Esophagus muscularis mucosa (tissue), 4 donors: Measurements from ENCODE around the gene MB21D2. TPM values are rescaled to one million over a fixed set of nuclear protein-coding genes. Genes with fewer than 3 reads are reported as not detected.

Source experiments
- DNase-seq: peaks from one replicate; pipeline ENCODE4 v3.0.0-alpha.2; 2017; ENCODE audit errors: extremely low spot score
- H3K27ac ChIP-seq, 4 donors: fragments of 200-600 bp; sonication (generic); replicated peaks in 1 of 4; 1 replicate in 3 of 4; 2 replicates in 1 of 4; pipeline ENCODE4 v1.5.1; 2016 to 2019; ENCODE audit warnings: mild to moderate bottlenecking in 1 of 4
- H3K27me3 ChIP-seq, 4 donors: fragments of 200-600 bp; sonication (generic); one replicate each; pipeline versions ENCODE4 v1.5.1 to v1.6.0; 2016 to 2019
- H3K36me3 ChIP-seq, 4 donors: fragments of 200-600 bp; sonication (generic); one replicate each; pipeline ENCODE4 v1.5.1; 2016 to 2019
- H3K4me1 ChIP-seq, 4 donors: fragments of 200-600 bp; sonication (generic); one replicate each; pipeline ENCODE4 v1.5.1; 2016 to 2019
- H3K4me3 ChIP-seq, 4 donors: fragments of 200-600 bp; sonication (generic); 1 replicate in 2 of 4; 2 replicates in 2 of 4; pipeline ENCODE4 v1.5.1; 2016 to 2019; ENCODE audit warnings: mild to moderate bottlenecking in 4 of 4, moderate library complexity in 1 of 4
- H3K9me3 ChIP-seq, 4 donors: fragments of 200-600 bp; sonication (generic); 1 replicate in 3 of 4; 2 replicates in 1 of 4; pipeline ENCODE4 v1.5.1; 2016 to 2019
- EP300 ChIP-seq: sonication (generic); formaldehyde crosslinking; IDR thresholded peaks from one replicate; pipeline ENCODE4 v1.6.1; 2017; ENCODE audit warnings: antibody characterized with exemption
- POLR2A ChIP-seq: fragments of 450-650 bp; IDR thresholded peaks from one replicate; pipeline ENCODE4 v1.6.1; 2017; ENCODE audit warnings: antibody characterized with exemption, moderate library complexity, mild to moderate bottlenecking, low read depth
- POLR2AphosphoS5 ChIP-seq, 2 donors: sonication (generic); formaldehyde crosslinking; IDR thresholded peaks; one replicate each; pipeline ENCODE4 v1.6.1; 2017; ENCODE audit warnings: antibody characterized with exemption in 2 of 2
- whole genome bisulfite sequencing: methylation state at CpG from one replicate; pipeline ENCODE4 v1.1.5; 2018; 5-methylcytosine and 5-hydroxymethylcytosine counted together
- intact Hi-C: fragments of 100-400 bp; cut with DNase I; formaldehyde crosslinking; loops from one replicate; pipeline ENCODE4 v1.15.1; 2023
- total RNA-seq, 4 donors: library from RNA; depleted of rRNA; stranded (reverse); fragments of >200 nt; gene quantifications; one replicate each; pipeline versions ENCODE4 v1.1.0 to v1.2.1, GENCODE V29; 2016
- TF ChIP-seq, protein P1 (sequence below), 3 experiments: fragments of 200-600 bp in 2 of 3; fragments of 450-650 bp in 1 of 3; sonication (generic) in 2 of 3; IDR thresholded peaks; one replicate each; pipeline ENCODE4 v1.5.1; 2017 to 2019; ENCODE audit warnings: antibody characterized with exemption in 3 of 3, mild to moderate bottlenecking in 2 of 3, moderate library complexity in 1 of 3

MB21D2 gene
- total RNA-seq, 4 donors from 2014 or later = 5.4 to 11.5 (median 8.2) TPM

DNA sequence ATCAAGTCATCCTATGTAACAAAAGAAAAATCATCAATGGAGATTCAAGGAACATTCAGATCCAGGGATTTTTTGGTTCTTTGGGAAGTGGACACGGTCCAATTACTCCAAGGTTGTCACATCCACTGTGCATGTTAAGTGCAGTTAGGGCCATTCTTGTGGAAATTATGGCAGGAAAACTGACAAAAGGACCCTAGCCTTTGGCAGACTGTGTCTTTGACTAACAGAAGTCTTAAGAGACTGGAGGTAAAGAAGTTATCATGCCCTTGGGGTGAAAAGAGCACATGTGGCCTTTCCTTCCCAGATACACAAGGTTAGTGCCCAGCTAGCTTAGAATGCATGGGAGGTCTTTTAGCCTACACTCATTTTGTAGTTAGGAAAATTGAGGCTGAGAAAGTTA is 74.9 kb downstream of the MB21D2 start:
- peaks cover 11 to 41% (median 24%) of the 10 kb centered on the region in 4 donors for H3K4me1 ChIP-seq
- H3K9me3 ChIP-seq = no peaks in the 10 kb centered on the region
- 100% methylated on average over 1 of the region's 1 CpG for WGBS
- no peaks in the 10 kb centered on the region for H3K27me3 ChIP-seq
- H3K4me3 ChIP-seq = no peak overlapping the region
- TF ChIP-seq POLR2AphosphoS5 (IDR thresholded peaks at IDR 0.05) (no peak), POLR2A (no peak), EP300 (no peak)
- TF ChIP-seq, protein P1, sequence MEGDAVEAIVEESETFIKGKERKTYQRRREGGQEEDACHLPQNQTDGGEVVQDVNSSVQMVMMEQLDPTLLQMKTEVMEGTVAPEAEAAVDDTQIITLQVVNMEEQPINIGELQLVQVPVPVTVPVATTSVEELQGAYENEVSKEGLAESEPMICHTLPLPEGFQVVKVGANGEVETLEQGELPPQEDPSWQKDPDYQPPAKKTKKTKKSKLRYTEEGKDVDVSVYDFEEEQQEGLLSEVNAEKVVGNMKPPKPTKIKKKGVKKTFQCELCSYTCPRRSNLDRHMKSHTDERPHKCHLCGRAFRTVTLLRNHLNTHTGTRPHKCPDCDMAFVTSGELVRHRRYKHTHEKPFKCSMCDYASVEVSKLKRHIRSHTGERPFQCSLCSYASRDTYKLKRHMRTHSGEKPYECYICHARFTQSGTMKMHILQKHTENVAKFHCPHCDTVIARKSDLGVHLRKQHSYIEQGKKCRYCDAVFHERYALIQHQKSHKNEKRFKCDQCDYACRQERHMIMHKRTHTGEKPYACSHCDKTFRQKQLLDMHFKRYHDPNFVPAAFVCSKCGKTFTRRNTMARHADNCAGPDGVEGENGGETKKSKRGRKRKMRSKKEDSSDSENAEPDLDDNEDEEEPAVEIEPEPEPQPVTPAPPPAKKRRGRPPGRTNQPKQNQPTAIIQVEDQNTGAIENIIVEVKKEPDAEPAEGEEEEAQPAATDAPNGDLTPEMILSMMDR (IDR thresholded peaks at IDR 0.05) = no peak
- H3K36me3 ChIP-seq = no peaks in the 10 kb centered on the region
- DNase-seq = no peak
- no peak overlapping the region for H3K27ac ChIP-seq
- intact Hi-C loops = no loop called here

GRCh38 chr3:192842138-192842537 is 75.5 kb downstream of the MB21D2 start:
- H3K4me3 ChIP-seq = no peak overlapping the region
- intact Hi-C loops = no loop called here
- H3K27ac ChIP-seq = no peak overlapping the region
- peaks cover 11 to 38% (median 19%) of the 10 kb centered on the region in 4 donors for H3K4me1 ChIP-seq
- H3K27me3 ChIP-seq = no peaks in the 10 kb centered on the region
- WGBS = 87% methylated on average over 8 of the region's 8 CpGs
- TF ChIP-seq POLR2AphosphoS5 (IDR thresholded peaks at IDR 0.05) = no peak
- no peak for TF ChIP-seq EP300
- TF ChIP-seq, protein P1 (IDR thresholded peaks at IDR 0.05) = no peak
- no peak for TF ChIP-seq POLR2A
- H3K9me3 ChIP-seq = no peaks in the 10 kb centered on the region
- no peaks in the 10 kb centered on the region for H3K36me3 ChIP-seq
- DNase-seq = no peak

GRCh38 chr3:192841428-192841827 is 76.2 kb downstream of the MB21D2 start:
- Histone ChIP-seq H3K4me1 (peaks cover 16 to 38% (median 21%) of the 10 kb centered on the region in 4 donors), H3K9me3 (no peaks in the 10 kb centered on the region), H3K4me3 (no peak overlapping the region), H3K36me3 (no peaks in the 10 kb centered on the region), H3K27ac (no peak overlapping the region), H3K27me3 (no peaks in the 10 kb centered on the region)
- intact Hi-C loops = no loop called here
- DNase-seq = no peak
- 96% methylated on average over 6 of the region's 6 CpGs for WGBS
- TF ChIP-seq POLR2AphosphoS5 (IDR thresholded peaks at IDR 0.05) (no peak), POLR2A (no peak), EP300 (no peak)
- TF ChIP-seq, protein P1 (IDR thresholded peaks at IDR 0.05) = no peak

GRCh38 chr3:192840143-192840836 is 77.4 kb downstream of the MB21D2 start:
- WGBS = 96% methylated on average over 10 of the region's 10 CpGs
- TF ChIP-seq, protein P1 (IDR thresholded peaks at IDR 0.05) = no peak
- TF ChIP-seq POLR2AphosphoS5 (IDR thresholded peaks at IDR 0.05) = no peak
- no peak for TF ChIP-seq EP300
- TF ChIP-seq POLR2A = no peak
- no peaks in the 10 kb centered on the region for H3K36me3 ChIP-seq

More at GRCh38 chr3:192840143-192840836, 77.4 kb downstream of the MB21D2 start:
- H3K27ac ChIP-seq = no peak overlapping the region
- H3K9me3 ChIP-seq = no peaks in the 10 kb centered on the region
- H3K4me3 ChIP-seq = no peak overlapping the region
- DNase-seq = no peak
- peaks cover 28 to 44% (median 31%) of the 10 kb centered on the region in 4 donors for H3K4me1 ChIP-seq
- no peaks in the 10 kb centered on the region for H3K27me3 ChIP-seq
- intact Hi-C loops = no loop called here
